Measurements from ENCODE around the gene ZNF423.

ZNF423 gene

GRCh38 chr16:49521734-49522325, 334.1 kb downstream of the ZNF423 start:
- no peak for TF ChIP-seq CTCF (IDR thresholded peaks at IDR 0.05; ENCODE audit: borderline replicate concordance, control extremely low read depth, extremely low read depth, insufficient read depth, missing control alignments)
- in situ Hi-C loops (cut with MboI; ENCODE audit: low sequenced_read_pairs, unreplicated experiment), result no loop called here
- DNase-seq (ENCODE audit: low spot score), result no peak

DNA sequence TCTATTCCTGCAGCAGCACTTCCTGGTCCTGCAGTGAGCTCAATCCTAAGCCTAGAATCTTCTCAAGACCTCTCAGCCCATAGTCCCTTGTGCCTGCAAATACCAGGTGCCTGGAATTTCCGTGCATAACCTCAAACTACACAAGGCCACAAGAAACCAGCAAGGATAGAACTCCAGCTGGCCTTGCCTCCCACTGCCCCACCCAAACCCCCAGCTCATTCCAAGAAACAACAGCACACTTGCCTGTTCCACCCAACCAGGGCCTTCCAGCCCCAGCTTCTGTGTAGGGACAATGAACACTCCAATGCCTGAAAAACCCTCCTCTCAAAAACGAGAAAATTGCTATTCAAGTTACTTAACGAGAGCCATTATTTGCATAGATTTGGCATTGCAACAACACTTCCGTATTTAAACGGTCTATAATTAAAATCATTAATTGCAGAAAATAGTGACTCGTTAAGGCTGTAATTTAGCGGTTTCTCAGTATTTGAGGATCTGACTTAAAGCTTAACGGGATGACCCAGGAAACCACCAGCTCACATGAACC, 335.3 kb downstream of the ZNF423 start:
- in situ Hi-C loops (cut with MboI; ENCODE audit: low sequenced_read_pairs, unreplicated experiment), result no loop called here
- TF ChIP-seq CTCF (IDR thresholded peaks at IDR 0.05; ENCODE audit: borderline replicate concordance, control extremely low read depth, extremely low read depth, insufficient read depth, missing control alignments), result no peak
- DNase-seq (ENCODE audit: low spot score), result no peak

GRCh38 chr16:49519741-49520140, 336.2 kb downstream of the ZNF423 start:
- no peak for DNase-seq (ENCODE audit: low spot score)
- in situ Hi-C loops (cut with MboI; ENCODE audit: low sequenced_read_pairs, unreplicated experiment), result no loop called here
- TF ChIP-seq CTCF (IDR thresholded peaks at IDR 0.05; ENCODE audit: borderline replicate concordance, control extremely low read depth, extremely low read depth, insufficient read depth, missing control alignments), result no peak

DNA sequence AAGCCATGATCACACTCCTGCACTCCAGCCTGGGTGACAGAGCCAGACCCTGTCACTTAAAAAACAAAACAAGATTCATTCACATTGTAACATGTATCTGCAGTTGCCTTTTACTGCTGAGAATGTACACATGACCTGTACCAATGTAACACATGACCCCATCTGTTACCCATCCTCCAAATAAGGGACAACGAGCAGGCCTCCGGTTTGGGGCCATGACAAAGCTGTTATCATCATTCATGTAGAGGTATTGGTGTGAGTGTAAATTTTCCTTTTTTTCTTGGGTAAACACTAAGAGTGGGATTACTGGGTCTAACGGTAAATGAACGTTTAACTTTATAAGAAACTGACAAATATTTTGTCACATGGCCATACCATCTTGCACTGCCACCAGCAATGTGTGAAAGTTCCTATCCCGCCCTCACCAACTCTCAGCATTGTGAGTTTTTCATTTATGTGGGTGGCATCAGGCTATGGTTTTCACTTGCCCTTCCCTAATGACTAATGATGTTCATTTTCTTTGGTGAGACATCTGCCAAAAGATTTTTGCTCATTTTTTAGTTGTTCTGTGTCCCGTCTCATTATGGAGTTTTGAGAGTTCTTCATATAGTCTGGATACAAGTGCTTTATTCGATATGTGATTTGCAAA, 336.8 kb downstream of the ZNF423 start:
- TF ChIP-seq CTCF (IDR thresholded peaks at IDR 0.05; ENCODE audit: borderline replicate concordance, control extremely low read depth, extremely low read depth, insufficient read depth, missing control alignments), result no peak
- in situ Hi-C loops (cut with MboI; ENCODE audit: low sequenced_read_pairs, unreplicated experiment), result no loop called here

DNA sequence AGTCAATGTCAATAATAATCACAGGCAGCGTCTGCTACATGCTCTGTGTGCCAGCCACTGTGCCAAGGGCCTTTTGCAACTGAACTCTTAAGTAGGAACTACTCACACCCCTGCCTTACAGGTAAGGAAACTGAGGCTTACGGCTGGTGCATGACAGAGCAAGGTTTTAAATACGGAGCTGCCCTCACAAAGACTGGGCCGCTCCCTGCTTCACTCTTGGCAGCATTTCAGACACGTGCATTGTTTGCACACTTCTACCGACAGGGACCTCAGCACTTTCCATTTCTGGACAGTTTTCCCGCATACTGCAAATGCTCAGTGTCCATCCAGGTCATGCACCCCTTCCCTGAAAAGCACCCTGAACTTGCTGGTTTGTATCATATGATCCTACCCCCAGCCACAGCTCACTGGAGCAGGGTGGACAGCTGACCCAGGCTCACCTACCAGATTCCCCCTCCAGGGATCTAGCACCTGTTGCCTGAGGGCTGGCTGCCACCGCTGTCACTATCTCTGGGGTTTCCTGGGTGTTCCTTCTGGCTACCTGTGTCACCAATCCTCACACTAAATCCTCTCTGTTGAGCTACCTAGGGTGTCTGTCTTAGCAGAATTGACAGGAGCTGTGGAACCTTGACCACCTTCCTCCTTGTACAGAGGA, 339.4 kb downstream of the ZNF423 start:
- in situ Hi-C loops (cut with MboI; ENCODE audit: low sequenced_read_pairs, unreplicated experiment), result no loop called here

More for the DNA sequence above, 336.8 kb downstream of the ZNF423 start:
- DNase-seq (ENCODE audit: low spot score), result no peak

More for the DNA sequence above, 339.4 kb downstream of the ZNF423 start:
- no peak for DNase-seq (ENCODE audit: low spot score)
- no peak for TF ChIP-seq CTCF (IDR thresholded peaks at IDR 0.05; ENCODE audit: borderline replicate concordance, control extremely low read depth, extremely low read depth, insufficient read depth, missing control alignments)
